ENCODE data around the gene ADCY1.

GRCh38 chr7:45567713-45568112 lies 6.5 kb upstream of the ADCY1 start:
- no peak for TF ChIP-seq ZNF274 (IDR thresholded peaks at IDR 0.05; ENCODE audit: low read depth, low read length)
- no peak for TF ChIP-seq YY1 (IDR thresholded peaks at IDR 0.05; ENCODE audit: insufficient read depth, insufficient read length)

Measured in NT2/D1 (cell line).